HL-60 (cell line): ENCODE results near the gene STIP1.

Source experiments
- CTCF ChIP-seq: IDR thresholded peaks from one replicate; pipeline ENCODE4 v1.5.1; 2011; ENCODE audit warnings: low read length, control low read depth, inconsistent platforms; ENCODE audit not compliant: insufficient read depth
- GABPA ChIP-seq: IDR thresholded peaks from 2 replicates; pipeline ENCODE4 v1.6.1; 2012; ENCODE audit warnings: low read depth
- POLR2AphosphoS5 ChIP-seq: IDR thresholded peaks from 2 replicates; pipeline ENCODE4 v1.6.1; 2012; ENCODE audit warnings: low read depth
- REST ChIP-seq: IDR thresholded peaks from 2 replicates; pipeline ENCODE4 v1.6.1; 2012; ENCODE audit warnings: low read depth; ENCODE audit not compliant: insufficient replicate concordance
- SPI1 ChIP-seq: IDR thresholded peaks from 2 replicates; pipeline ENCODE4 v1.6.1; 2012; ENCODE audit warnings: low read depth, mild to moderate bottlenecking, borderline replicate concordance

- no peak for TF ChIP-seq CTCF
- TF ChIP-seq GABPA: no peak
- TF ChIP-seq POLR2AphosphoS5: no peak
- TF ChIP-seq REST: no peak
- TF ChIP-seq SPI1: no peak
These were observed 63.1 kb downstream of the STIP1 start for GRCh38 chr11:64249038-64249437.
